ENCODE data around the gene SLC22A14. TPM values are rescaled to one million over a fixed set of nuclear protein-coding genes. Genes with fewer than 3 reads are reported as not detected.

SLC22A14 gene
- total and polyA plus RNA-seq, 9 of the 15 experiments (the other 6 are each of a cell fraction or from before 2014, with no cell fraction given): 0.03 to 0.07 TPM; not detected in 7

DNA sequence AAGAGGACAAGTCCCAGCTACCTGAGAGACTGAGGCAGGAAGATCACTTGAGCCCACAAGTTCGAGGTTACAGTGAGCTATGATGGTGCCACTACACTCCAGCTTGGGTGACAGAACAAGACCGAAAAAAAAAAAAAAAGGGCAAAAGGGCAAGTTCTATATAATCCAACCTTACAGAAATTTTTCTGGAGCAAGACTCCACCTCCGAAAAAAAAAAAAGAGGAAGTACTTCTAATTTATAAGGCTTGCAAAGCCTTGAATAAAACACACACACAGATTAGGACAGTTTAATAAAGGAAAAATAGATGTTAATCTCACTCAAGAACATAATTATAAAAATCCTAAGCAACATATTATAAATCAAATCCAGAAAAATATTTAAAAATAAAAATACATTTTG, 50.1 kb downstream of the SLC22A14 start:
- no peak for DNase-seq (ENCODE audit: extremely low read depth in 1 of 4, low spot score in 3 of 4)
- intact Hi-C loops (cut with micrococcal nuclease) (no loop called here), in situ Hi-C loops (cut with MboI) (no loop called here)
- Histone ChIP-seq H3K4me3 (no peak overlapping the region), H3K79me2 (ENCODE audit: control insufficient read depth, insufficient read depth, low read length) (no peaks in the 10 kb centered on the region), H3K9me3 (replicated peaks; ENCODE audit: control insufficient read depth, insufficient read depth, low read depth, low read length) (peaks cover 4% of the 10 kb centered on the region; the same call in 1 of the 2 replicates), H3K27ac (ENCODE audit: extremely low read depth, low read depth, low read length) (no peak overlapping the region), H3K9me1 (ENCODE audit: control insufficient read depth, insufficient read depth, low read length) (no peaks in the 10 kb centered on the region), H3K36me3 (ENCODE audit: control insufficient read depth, insufficient read depth, low read length) (no peaks in the 10 kb centered on the region), H3K4me2 (ENCODE audit: insufficient read depth, low read length) (no peak overlapping the region), H2AFZ (ENCODE audit: low read depth, low read length) (no peak overlapping the region), H3K4me1 (replicated peaks in 1 of 2; ENCODE audit: control insufficient read depth in 2 of 2, insufficient read depth in 2 of 2, low read length in 2 of 2) (peaks cover 0 to 8% of the 10 kb centered on the region in 2 experiments; a peak in 3 of 5 replicates), H3K9ac (ENCODE audit: insufficient read depth in 1 of 2, low read depth in 2 of 2, low read length in 2 of 2) (no peak overlapping the region), H4K20me1 (replicated peaks; ENCODE audit: control insufficient read depth, insufficient read depth, low read length) (no peaks in the 10 kb centered on the region), H3K27me3 (ENCODE audit: control insufficient read depth in 2 of 2, insufficient read depth in 2 of 2, low read length in 2 of 2) (peaks cover 12 to 19% of the 10 kb centered on the region in 2 experiments; a peak in 4 of 5 replicates)
- ChIA-PET CTCF (ENCODE audit: low intra/inter-chr PET ratio) (interaction anchor here (0.6 kb wide), 1 partner anchor 12 kb away, joined by 3 read pairs; no protein-coding TSS in a partner anchor), POLR2A (interaction anchor here (1.0 kb wide), 1 partner anchor 13 kb away, joined by 3 read pairs; no protein-coding TSS in a partner anchor)
- no peak for TF ChIP-seq UBTF (IDR thresholded peaks at IDR 0.05; ENCODE audit: borderline replicate concordance in 1 of 2, low read depth in 2 of 2, low read length in 2 of 2)
- 0 out of 2 replicates have a peak, but pooled peaks have one; percentile 56 for TF ChIP-seq ZNF384 (IDR thresholded peaks at IDR 0.05; ENCODE audit: low read depth, low read length)
- 0 out of 2 replicates have a peak, but pooled peaks have one; percentile 32 for TF ChIP-seq SPI1 (IDR thresholded peaks at IDR 0.05; ENCODE audit: borderline replicate concordance, low read depth, low read length)
- no TSS peak for BruUV-seq (replicated peaks)
- FAIRE-seq: no peak
- no peak for ATAC-seq
- WGBS (ENCODE audit: insufficient coverage, low coverage, missing lambda C conversion rate): 3% methylated on average over 3 of the region's 3 CpGs

All from K562 (cell line).